Keratinocyte (primary cell): ENCODE data around the gene TBC1D19.

ENCODE experiments used
- EZH2 ChIP-seq: IDR thresholded peaks from one replicate; pipeline ENCODE4 v1.6.1; 2012; ENCODE audit warnings: inconsistent platforms, mild to moderate bottlenecking, low read length, moderate library complexity
- TF ChIP-seq, protein P1 (sequence below), 3 experiments: IDR thresholded peaks in 1 of 3; conservative IDR thresholded peaks in 1 of 3; optimal IDR thresholded peaks in 1 of 3; 2 replicates in 2 of 3; 3 replicates in 1 of 3; pipeline versions ENCODE3 to v1.5.1; 2011; ENCODE audit warnings: low read length in 3 of 3, mild to moderate bottlenecking in 3 of 3, moderate library complexity in 2 of 3, control low read depth in 1 of 3, inconsistent platforms in 1 of 3; ENCODE audit not compliant: insufficient read depth in 2 of 3; ENCODE audit errors: extremely low read depth in 1 of 3

DNA sequence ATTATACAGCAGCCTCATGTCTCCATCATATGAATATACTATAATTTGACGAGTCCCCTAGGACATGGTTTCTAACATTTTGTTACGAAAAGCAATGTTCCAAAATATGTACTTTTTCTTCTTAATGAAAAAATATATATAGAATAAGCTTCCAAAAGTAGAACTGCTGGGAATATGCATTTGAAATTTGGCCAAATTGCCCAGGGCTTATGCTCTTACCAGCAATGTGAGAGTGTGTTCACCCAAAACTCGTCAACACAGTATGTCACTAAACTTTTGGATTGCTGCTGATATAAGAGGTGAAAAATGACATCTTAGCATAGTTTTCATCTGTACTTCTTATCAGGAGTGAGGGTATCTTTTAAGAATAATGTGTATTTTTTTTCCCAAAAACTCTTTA is 212.2 kb downstream of the TBC1D19 start:
- TF ChIP-seq, protein P1, sequence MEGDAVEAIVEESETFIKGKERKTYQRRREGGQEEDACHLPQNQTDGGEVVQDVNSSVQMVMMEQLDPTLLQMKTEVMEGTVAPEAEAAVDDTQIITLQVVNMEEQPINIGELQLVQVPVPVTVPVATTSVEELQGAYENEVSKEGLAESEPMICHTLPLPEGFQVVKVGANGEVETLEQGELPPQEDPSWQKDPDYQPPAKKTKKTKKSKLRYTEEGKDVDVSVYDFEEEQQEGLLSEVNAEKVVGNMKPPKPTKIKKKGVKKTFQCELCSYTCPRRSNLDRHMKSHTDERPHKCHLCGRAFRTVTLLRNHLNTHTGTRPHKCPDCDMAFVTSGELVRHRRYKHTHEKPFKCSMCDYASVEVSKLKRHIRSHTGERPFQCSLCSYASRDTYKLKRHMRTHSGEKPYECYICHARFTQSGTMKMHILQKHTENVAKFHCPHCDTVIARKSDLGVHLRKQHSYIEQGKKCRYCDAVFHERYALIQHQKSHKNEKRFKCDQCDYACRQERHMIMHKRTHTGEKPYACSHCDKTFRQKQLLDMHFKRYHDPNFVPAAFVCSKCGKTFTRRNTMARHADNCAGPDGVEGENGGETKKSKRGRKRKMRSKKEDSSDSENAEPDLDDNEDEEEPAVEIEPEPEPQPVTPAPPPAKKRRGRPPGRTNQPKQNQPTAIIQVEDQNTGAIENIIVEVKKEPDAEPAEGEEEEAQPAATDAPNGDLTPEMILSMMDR (optimal IDR thresholded peaks at IDR 0.05 in 1 of 3, IDR thresholded peaks at IDR 0.05 in 1 of 3, conservative IDR thresholded peaks at IDR 0.05 in 1 of 3; ENCODE audit: extremely low read depth in 1 of 3, insufficient read depth in 2 of 3, low read length in 3 of 3), result no peak
- no peak for TF ChIP-seq EZH2
